A549 (cell line): ENCODE measurements around the gene CNOT6. TPM values are rescaled to one million over a fixed set of nuclear protein-coding genes. Genes with fewer than 3 reads are reported as not detected.

Experiments
- ATAC-seq, 2 experiments: fragments of 200-7000 bp in 1 of 2; fragments of >200 bp in 1 of 2; cut with Nextera tagmentation in 1 of 2; cut with Tn5 transposase in 1 of 2; 3 replicates each; pipeline versions ENCODE4 v1.8.0 to v1.9.1; 2018 to 2020; ENCODE audit warnings: mild to moderate bottlenecking in 1 of 2, moderate library complexity in 1 of 2
- CTCF ChIA-PET: fragments of 300-600 bp; sonication (Branson Sonifier 250); formaldehyde crosslinking; extraction: SDS; loops from one replicate; lab custom pipeline; 2021; ENCODE audit warnings: antibody characterized with exemption, inconsistent platforms; lab: Yijun Ruan, JAX
- POLR2A ChIA-PET: fragments of 350-600 bp; formaldehyde crosslinking; extraction: SDS; loops from one replicate; lab custom pipeline; 2021; ENCODE audit warnings: antibody characterized with exemption, inconsistent platforms; lab: Yijun Ruan, JAX
- DNase-seq, 2 experiments: peaks; one replicate each; pipeline versions ENCODE4 v3.0.0 to v3.0.0-alpha.2; 2011 to 2016; ENCODE audit warnings: low read depth in 1 of 2, low spot score in 1 of 2
- FAIRE-seq: peaks from 2 replicates; lab custom pipeline; 2011; peaks lifted over from hg19 to GRCh38; lab: Jason Lieb, UNC
- H3K27ac ChIP-seq, 2 experiments: fragments of >200 bp; sonication (Bioruptor Twin); formaldehyde crosslinking; 3 replicates each; pipeline ENCODE4 v1.5.1; 2016 to 2017
- H3K4me1 ChIP-seq: fragments of >200 bp; sonication (Bioruptor Twin); formaldehyde crosslinking; 3 replicates; pipeline ENCODE4 v1.6.1; 2016
- H3K4me2 ChIP-seq: fragments of >200 bp; sonication (Bioruptor Twin); formaldehyde crosslinking; 3 replicates; pipeline ENCODE4 v1.6.1; 2016
- H3K4me3 ChIP-seq: fragments of >200 bp; sonication (Bioruptor Twin); formaldehyde crosslinking; 3 replicates; pipeline ENCODE4 v1.5.1; 2016
- H3K9me3 ChIP-seq: fragments of >200 bp; sonication (Bioruptor Twin); formaldehyde crosslinking; 3 replicates; pipeline ENCODE4 v1.6.1; 2016
- ATOH8 ChIP-seq: fragments of 250-450 bp; sonication (Bioruptor Pico); IDR thresholded peaks from 2 replicates; pipeline ENCODE4 v1.5.0; 2020; ENCODE audit warnings: low read depth, mild to moderate bottlenecking, moderate library complexity
- CBX2 ChIP-seq: fragments of 200-600 bp; sonication (generic); IDR thresholded peaks from 2 replicates; pipeline ENCODE4 v1.6.1; 2016; ENCODE audit warnings: low read depth, mild to moderate bottlenecking, borderline replicate concordance
- CHD4 ChIP-seq: fragments of 200-600 bp; sonication (generic); IDR thresholded peaks from 2 replicates; pipeline ENCODE4 v1.6.1; 2016; ENCODE audit warnings: antibody characterized with exemption, mild to moderate bottlenecking, borderline replicate concordance
- E2F6 ChIP-seq: IDR thresholded peaks from 2 replicates; pipeline ENCODE4 v1.6.1; 2012; ENCODE audit warnings: low read depth, borderline replicate concordance
- EHMT2 ChIP-seq: fragments of 200-600 bp; sonication (generic); IDR thresholded peaks from 2 replicates; pipeline ENCODE4 v1.6.1; 2016; ENCODE audit warnings: antibody characterized with exemption, low read depth, mild to moderate bottlenecking, moderate library complexity
- ESRRA ChIP-seq: fragments of 150-350 bp; IDR thresholded peaks from 2 replicates; pipeline ENCODE4 v1.6.1; 2014; ENCODE audit warnings: mild to moderate bottlenecking, low read length, borderline replicate concordance
- HOXB13 ChIP-seq: fragments of 250-450 bp; sonication (Bioruptor Pico); IDR thresholded peaks from 2 replicates; pipeline ENCODE4 v1.5.0; 2020; ENCODE audit warnings: low read depth, mild to moderate bottlenecking, moderate library complexity
- HOXB5 ChIP-seq: fragments of 250-450 bp; sonication (Bioruptor Pico); IDR thresholded peaks from 2 replicates; pipeline ENCODE4 v1.5.0; 2020; ENCODE audit warnings: mild to moderate bottlenecking, moderate library complexity
- JUN ChIP-seq, 2 experiments: fragments of >200 bp; sonication (Bioruptor Twin); formaldehyde crosslinking; IDR thresholded peaks; 2 replicates in 1 of 2; 3 replicates in 1 of 2; pipeline ENCODE4 v1.6.1; 2016 to 2017
- NFE2L2 ChIP-seq: fragments of 150-350 bp; conservative IDR thresholded peaks from 2 replicates; pipeline ENCODE4 v1.6.1; 2014; ENCODE audit warnings: low read length
- NPAS2 ChIP-seq: fragments of 250-450 bp; sonication (Bioruptor Pico); IDR thresholded peaks from 2 replicates; pipeline ENCODE4 v1.8.0; 2022; ENCODE audit warnings: mild to moderate bottlenecking, moderate library complexity, borderline replicate concordance
- PHF8 ChIP-seq: fragments of 200-600 bp; sonication (generic); IDR thresholded peaks from 2 replicates; pipeline ENCODE4 v1.6.1; 2016; ENCODE audit warnings: low read depth, mild to moderate bottlenecking, antibody characterized with exemption, moderate library complexity, borderline replicate concordance
- RAD21 ChIP-seq, 2 experiments: fragments of >200 bp in 1 of 2; sonication (Bioruptor Twin) in 1 of 2; formaldehyde crosslinking in 1 of 2; IDR thresholded peaks in 1 of 2; conservative IDR thresholded peaks in 1 of 2; 2 replicates in 1 of 2; 3 replicates in 1 of 2; pipeline ENCODE4 v1.6.1; 2012 to 2018; ENCODE audit warnings: inconsistent platforms in 1 of 2
- RARB ChIP-seq: fragments of 250-450 bp; sonication (Bioruptor Pico); IDR thresholded peaks from 2 replicates; pipeline ENCODE4 v1.8.0; 2021; ENCODE audit warnings: mild to moderate bottlenecking, moderate library complexity
- RCOR1 ChIP-seq: fragments of 150-350 bp; IDR thresholded peaks from 2 replicates; pipeline ENCODE4 v1.6.1; 2014; ENCODE audit warnings: antibody characterized with exemption, low read length, low read depth
- RFX5 ChIP-seq: fragments of 450-650 bp; IDR thresholded peaks from 2 replicates; pipeline ENCODE4 v1.7.1; 2014; ENCODE audit warnings: antibody characterized with exemption, mild to moderate bottlenecking, moderate library complexity
- RNF2 ChIP-seq: fragments of 200-600 bp; sonication (generic); IDR thresholded peaks from 2 replicates; pipeline ENCODE4 v1.6.1; 2016; ENCODE audit warnings: low read depth, mild to moderate bottlenecking, antibody characterized with exemption, moderate library complexity, borderline replicate concordance
- SMC3 ChIP-seq: fragments of >200 bp; sonication (Bioruptor Twin); formaldehyde crosslinking; IDR thresholded peaks from 3 replicates; pipeline ENCODE4 v1.6.1; 2018; ENCODE audit warnings: inconsistent platforms
- ZNF302 ChIP-seq: fragments of 250-450 bp; sonication (Bioruptor Pico); IDR thresholded peaks from 2 replicates; pipeline ENCODE4 v1.9.0; 2021; ENCODE audit warnings: inconsistent platforms, mild to moderate bottlenecking, moderate library complexity
- whole genome bisulfite sequencing: methylation state at CpG from one replicate; pipeline ENCODE4 v1.1.6; 2017; ENCODE audit errors: missing lambda C conversion rate; 5-methylcytosine and 5-hydroxymethylcytosine counted together
- polyA plus RNA-seq, 4 experiments: library from polyadenylated mRNA; depleted of rRNA in 3 of 4; stranded (reverse); fragments of >200 nt; fragmentation: RNase III in 1 of 4; extraction: RNeasy Plus Mini Kit Qiagen cat#74134 plus additional on column Dnase treatment in 1 of 4; gene quantifications; 2 replicates in 3 of 4; 3 replicates in 1 of 4; pipeline ENCODE4 v1.2.3, GENCODE V29; 2011 to 2017
- TF ChIP-seq, protein P1 (sequence below): fragments of >200 bp; sonication (Bioruptor Twin); formaldehyde crosslinking; IDR thresholded peaks from 2 replicates; pipeline ENCODE4 v1.6.1; 2016

CNOT6 gene
- polyA plus RNA-seq, 2 of the 4 experiments (the other 2 are of a cell fraction): 18.2 to 28.5 TPM

DNA sequence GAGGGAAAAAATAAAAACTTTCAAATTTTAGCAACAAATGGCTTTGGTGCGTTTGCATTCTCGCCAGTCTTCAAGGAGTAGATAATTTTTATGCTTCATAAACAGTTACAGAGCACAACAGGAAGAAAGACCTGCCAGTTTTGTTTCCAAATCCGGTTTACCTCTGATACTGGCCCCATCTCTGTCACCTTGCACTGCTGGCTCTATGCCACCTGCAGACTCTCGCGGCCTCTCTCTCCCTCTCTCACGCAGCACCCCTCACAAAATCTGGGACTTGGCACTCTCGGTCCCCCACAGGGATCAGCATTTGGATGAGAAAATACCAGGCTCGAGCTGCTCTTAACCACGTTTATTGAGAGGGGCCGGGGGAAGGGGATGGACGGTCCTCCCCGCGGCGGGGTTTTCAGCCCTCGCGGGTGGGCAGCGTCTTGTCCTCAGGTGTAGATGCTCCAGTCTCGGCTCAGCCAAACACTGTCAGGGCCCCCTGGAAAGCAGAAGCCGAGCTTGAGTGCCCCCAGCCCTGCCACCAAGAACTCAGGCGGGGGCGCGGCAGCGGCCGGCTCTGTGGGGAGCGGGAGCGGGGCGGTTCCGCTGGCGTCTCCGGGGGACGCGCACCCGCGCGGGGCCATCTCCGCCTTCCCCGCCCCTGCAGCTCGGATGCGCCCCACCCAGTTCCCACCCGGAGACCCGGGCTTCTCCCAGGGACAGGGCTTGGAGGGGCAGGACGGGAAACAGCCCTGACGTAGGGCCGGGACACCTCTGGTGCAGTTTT lies 95.8 kb downstream of the CNOT6 start:
- ATAC-seq (peak; percentile 14 to 35; a peak in 4 of 6 replicates), DNase-seq (no peak), FAIRE-seq (no peak)
- H3K9me3 ChIP-seq: no peaks in the 10 kb centered on the region
- WGBS: 37% methylated on average over 9 of the region's 44 CpGs
- H3K4me3 ChIP-seq: peak overlapping the region; percentile 25; the same call in 1 of the 3 replicates
- H3K4me2 ChIP-seq: peak overlapping the region; percentile 64
- peak overlapping the region in 1 of 2 experiments; percentile 49; a peak in 2 of 6 replicates for H3K27ac ChIP-seq
- TF ChIP-seq, protein P1, sequence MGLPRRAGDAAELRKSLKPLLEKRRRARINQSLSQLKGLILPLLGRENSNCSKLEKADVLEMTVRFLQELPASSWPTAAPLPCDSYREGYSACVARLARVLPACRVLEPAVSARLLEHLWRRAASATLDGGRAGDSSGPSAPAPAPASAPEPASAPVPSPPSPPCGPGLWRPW: no peak
- TF ChIP-seq ZNF302 (CRISPR knock-in tag) (no peak), NFE2L2 (no peak), RFX5 (no peak), CHD4 (no peak), CBX2 (no peak), RCOR1 (no peak), HOXB5 (CRISPR knock-in tag) (no peak), PHF8 (no peak)
- POLR2A ChIA-PET: no interaction called here
- CTCF ChIA-PET: interaction anchor here (0.8 kb wide), 1 partner anchor 99 kb away, joined by 3 read pairs; no protein-coding TSS in a partner anchor
- H3K4me1 ChIP-seq: no peaks in the 10 kb centered on the region

DNA sequence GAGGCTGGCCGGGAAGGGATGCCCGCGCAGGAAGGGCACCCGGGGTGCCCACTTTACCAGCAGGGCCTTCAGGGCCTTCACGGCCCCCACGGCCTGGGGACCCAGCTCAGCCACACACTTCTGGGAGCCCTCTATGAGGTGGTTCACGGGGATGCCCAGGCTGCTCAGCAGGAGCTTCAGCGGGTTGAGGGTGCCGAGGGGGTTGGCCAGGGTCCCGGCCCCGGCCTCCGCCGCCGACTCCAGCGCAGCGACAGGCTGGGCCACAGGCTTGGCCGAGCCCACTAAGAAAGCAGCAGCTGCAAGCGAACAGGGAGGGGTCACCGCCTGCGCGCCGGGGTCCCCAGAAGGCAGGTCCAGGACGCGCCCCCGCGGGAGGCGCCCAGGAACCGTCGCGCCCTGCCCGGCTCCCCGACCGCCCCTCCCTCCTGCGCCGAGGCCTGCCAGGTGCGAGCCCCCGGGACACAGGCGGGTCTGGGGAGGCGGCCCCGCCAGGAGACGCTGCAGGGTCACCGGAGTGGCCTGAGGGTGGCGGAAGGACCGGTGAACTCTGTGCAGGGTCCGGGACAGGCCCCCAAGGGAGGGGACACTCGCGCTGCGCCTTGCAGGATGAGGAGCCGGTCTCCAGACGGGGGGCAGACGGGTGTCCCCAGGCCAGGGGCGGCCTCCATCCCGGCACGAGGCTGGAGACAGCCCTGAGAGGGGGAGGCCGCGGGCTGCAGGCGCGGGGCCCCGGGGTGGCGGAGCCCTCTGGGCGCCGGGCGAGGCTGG lies 96.5 kb downstream of the CNOT6 start:
- Histone ChIP-seq H3K4me2 (peak overlapping the region; percentile 64), H3K4me1 (no peaks in the 10 kb centered on the region), H3K4me3 (peak overlapping the region; percentile 25; the same call in 1 of the 3 replicates), H3K27ac (peak overlapping the region in 1 of 2 experiments; percentile 49; a peak in 2 of 6 replicates), H3K9me3 (no peaks in the 10 kb centered on the region)
- TF ChIP-seq NPAS2 (CRISPR knock-in tag) (no peak), RNF2 (no peak), ATOH8 (CRISPR knock-in tag) (no peak), RARB (CRISPR knock-in tag) (no peak), E2F6 (no peak), ESRRA (no peak), EHMT2 (no peak), RAD21 (conservative IDR thresholded peaks at IDR 0.05 in 1 of 2, IDR thresholded peaks at IDR 0.05 in 1 of 2) (no peak)
- CTCF ChIA-PET: interaction anchor here (0.8 kb wide), 1 partner anchor 100 kb away, joined by 3 read pairs; no protein-coding TSS in a partner anchor
- ATAC-seq (peak in 1 of 2 experiments; percentile 29; a peak in 3 of 6 replicates), DNase-seq (no peak), FAIRE-seq (no peak)
- POLR2A ChIA-PET: no interaction called here
- 40% methylated on average over 4 of the region's 63 CpGs for WGBS

DNA sequence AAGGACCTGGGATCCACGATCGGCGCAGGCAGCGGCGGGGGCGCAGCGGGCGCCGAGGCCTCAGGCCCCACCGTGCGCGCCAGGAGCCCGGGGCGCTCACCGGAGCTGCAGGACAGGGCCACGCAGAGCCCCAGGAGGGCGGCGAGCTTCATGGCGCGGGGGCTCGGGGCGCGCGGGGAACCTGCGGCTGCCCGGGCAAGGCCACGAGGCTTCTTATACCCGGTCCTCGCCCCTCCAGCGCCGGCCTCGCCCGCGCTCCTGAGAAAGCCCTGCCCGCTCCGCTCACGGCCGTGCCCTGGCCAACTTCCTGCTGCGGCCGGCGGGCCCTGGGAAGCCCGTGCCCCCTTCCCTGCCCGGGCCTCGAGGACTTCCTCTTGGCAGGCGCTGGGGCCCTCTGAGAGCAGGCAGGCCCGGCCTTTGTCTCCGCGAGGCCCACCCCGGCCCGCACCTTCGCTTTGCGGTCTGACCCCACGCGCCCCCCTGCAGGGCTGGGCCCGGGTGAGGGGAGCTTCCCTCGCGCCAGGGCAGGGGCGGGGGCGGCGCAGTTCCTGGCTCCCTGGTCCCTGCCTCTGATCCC lies 97.2 kb downstream of the CNOT6 start, which contains the start of gene SCGB3A1:
Gene SCGB3A1, minus strand, starts transcription at position 189 of the 577 bp plus-strand sequence. Its CDS starts 37 bp downstream, at position 152.
- ATAC-seq: no peak
- TF ChIP-seq HOXB13 (CRISPR knock-in tag) (no peak), SMC3 (no peak), E2F6 (no peak), JUN (IDR thresholded peaks at IDR 0.05) (no peak), HOXB5 (CRISPR knock-in tag) (no peak)
- Histone ChIP-seq H3K27ac (peak within 1 kb of the TSS in 1 of 2 experiments; percentile 49; a peak in 2 of 6 replicates), H3K4me2 (peak within 1 kb of the TSS; percentile 64), H3K9me3 (no peaks in the 10 kb centered on the region), H3K4me1 (no peaks in the 10 kb centered on the region), H3K4me3 (peak within 1 kb of the TSS; percentile 25; the same call in 1 of the 3 replicates)
- POLR2A ChIA-PET: no interaction called here
- WGBS: 75% methylated on average over 20 of the region's 60 CpGs
- FAIRE-seq: no peak
- DNase-seq: no peak
- CTCF ChIA-PET: interaction anchor here (1.0 to 1.6 kb wide), 2 partner anchors 14 to 28 kb away, joined by 4 to 5 read pairs; no protein-coding TSS in a partner anchor
